Esophagus muscularis mucosa (tissue), 4 donors: ENCODE results near the gene CEP57L1. TPM values are rescaled to one million over a fixed set of nuclear protein-coding genes. Genes with fewer than 3 reads are reported as not detected.
"Not testable (repeated sequence)": the region's sequence is repeated elsewhere in the genome, so short reads cannot be mapped to it uniquely, and the experiment has no call there.

Experiments
- DNase-seq: peaks from one replicate; pipeline ENCODE4 v3.0.0-alpha.2; 2017; ENCODE audit errors: extremely low spot score
- H3K27ac ChIP-seq, 4 donors: fragments of 200-600 bp; sonication (generic); replicated peaks in 1 of 4; 1 replicate in 3 of 4; 2 replicates in 1 of 4; pipeline ENCODE4 v1.5.1; 2016 to 2019; ENCODE audit warnings: mild to moderate bottlenecking in 1 of 4
- H3K27me3 ChIP-seq, 4 donors: fragments of 200-600 bp; sonication (generic); one replicate each; pipeline versions ENCODE4 v1.5.1 to v1.6.0; 2016 to 2019
- H3K36me3 ChIP-seq, 4 donors: fragments of 200-600 bp; sonication (generic); one replicate each; pipeline ENCODE4 v1.5.1; 2016 to 2019
- H3K4me1 ChIP-seq, 4 donors: fragments of 200-600 bp; sonication (generic); one replicate each; pipeline ENCODE4 v1.5.1; 2016 to 2019
- H3K4me3 ChIP-seq, 4 donors: fragments of 200-600 bp; sonication (generic); 1 replicate in 2 of 4; 2 replicates in 2 of 4; pipeline ENCODE4 v1.5.1; 2016 to 2019; ENCODE audit warnings: mild to moderate bottlenecking in 4 of 4, moderate library complexity in 1 of 4
- H3K9me3 ChIP-seq, 4 donors: fragments of 200-600 bp; sonication (generic); 1 replicate in 3 of 4; 2 replicates in 1 of 4; pipeline ENCODE4 v1.5.1; 2016 to 2019
- CTCF ChIP-seq, 3 experiments: fragments of 200-600 bp in 2 of 3; fragments of 450-650 bp in 1 of 3; sonication (generic) in 2 of 3; IDR thresholded peaks; one replicate each; pipeline ENCODE4 v1.5.1; 2017 to 2019; ENCODE audit warnings: antibody characterized with exemption in 3 of 3, mild to moderate bottlenecking in 2 of 3, moderate library complexity in 1 of 3
- EP300 ChIP-seq: sonication (generic); formaldehyde crosslinking; IDR thresholded peaks from one replicate; pipeline ENCODE4 v1.6.1; 2017; ENCODE audit warnings: antibody characterized with exemption
- POLR2A ChIP-seq: fragments of 450-650 bp; IDR thresholded peaks from one replicate; pipeline ENCODE4 v1.6.1; 2017; ENCODE audit warnings: antibody characterized with exemption, moderate library complexity, mild to moderate bottlenecking, low read depth
- POLR2AphosphoS5 ChIP-seq, 2 donors: sonication (generic); formaldehyde crosslinking; IDR thresholded peaks; one replicate each; pipeline ENCODE4 v1.6.1; 2017; ENCODE audit warnings: antibody characterized with exemption in 2 of 2
- WGBS: methylation state at CpG from one replicate; pipeline ENCODE4 v1.1.5; 2018; 5-methylcytosine and 5-hydroxymethylcytosine counted together
- intact Hi-C: fragments of 100-400 bp; cut with DNase I; formaldehyde crosslinking; loops from one replicate; pipeline ENCODE4 v1.15.1; 2023
- total RNA-seq, 4 donors: library from RNA; depleted of rRNA; stranded (reverse); fragments of >200 nt; gene quantifications; one replicate each; pipeline versions ENCODE4 v1.1.0 to v1.2.1, GENCODE V29; 2016

CEP57L1 gene
- total RNA-seq, 4 donors from 2014 or later = 11.9 to 19.9 (median 13.9) TPM

DNA sequence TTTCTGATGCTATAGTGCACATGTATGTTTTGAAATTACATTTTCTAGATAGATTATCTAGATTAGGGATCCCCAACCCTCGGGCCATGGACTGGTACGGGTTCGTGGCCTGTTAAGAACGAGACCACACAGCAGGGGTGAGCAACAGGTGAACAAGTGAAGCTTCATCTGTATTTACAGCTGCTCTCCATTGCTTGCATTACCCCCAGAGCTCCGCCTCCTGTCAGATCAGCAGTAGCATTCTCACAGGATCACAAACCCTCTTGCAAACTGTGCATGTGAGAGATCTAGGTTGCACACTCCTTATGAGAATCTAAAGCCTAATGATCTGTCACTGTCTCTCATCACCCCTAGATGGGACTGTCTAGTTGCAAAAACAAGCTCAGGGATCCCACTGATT is 10.4 kb downstream of the CEP57L1 start:
- no peak for DNase-seq
- no peaks in the 10 kb centered on the region for H3K4me1 ChIP-seq
- WGBS = 99% methylated on average over 5 of the region's 5 CpGs
- no peak overlapping the region for H3K27ac ChIP-seq
- TF ChIP-seq CTCF (IDR thresholded peaks at IDR 0.05) (no peak), POLR2AphosphoS5 (IDR thresholded peaks at IDR 0.05) (no peak), POLR2A (no peak), EP300 (no peak)
- no peaks in the 10 kb centered on the region for H3K9me3 ChIP-seq
- no peaks in the 10 kb centered on the region for H3K36me3 ChIP-seq
- no peak overlapping the region for H3K4me3 ChIP-seq
- intact Hi-C loops = no loop called here
- no peaks in the 10 kb centered on the region for H3K27me3 ChIP-seq

DNA sequence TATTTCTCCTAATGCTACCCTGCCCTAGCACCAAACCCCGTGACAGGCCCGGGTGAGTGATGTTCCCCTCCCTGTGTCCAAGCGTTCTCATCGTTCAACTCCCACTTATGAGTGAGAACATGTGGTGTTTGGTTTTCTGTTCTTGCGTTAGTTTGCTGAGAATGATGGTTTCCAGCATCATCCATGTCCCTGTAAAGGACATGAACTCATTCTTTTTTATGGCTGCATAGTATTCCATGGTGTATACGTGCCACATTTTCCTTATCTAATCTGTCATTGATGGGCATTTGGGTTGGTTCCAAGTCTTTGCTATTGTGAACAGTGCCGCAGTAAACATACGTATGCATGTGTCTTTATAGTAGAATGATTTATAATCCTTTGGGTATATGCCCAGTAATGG is 14.4 kb downstream of the CEP57L1 start:
- intact Hi-C loops, DNase-seq, H3K4me3 ChIP-seq, H3K27me3 ChIP-seq, H3K27ac ChIP-seq, H3K9me3 ChIP-seq, H3K36me3 ChIP-seq, H3K4me1 ChIP-seq: not testable (repeated sequence)
- WGBS = 91% methylated on average over 8 of the region's 8 CpGs

DNA sequence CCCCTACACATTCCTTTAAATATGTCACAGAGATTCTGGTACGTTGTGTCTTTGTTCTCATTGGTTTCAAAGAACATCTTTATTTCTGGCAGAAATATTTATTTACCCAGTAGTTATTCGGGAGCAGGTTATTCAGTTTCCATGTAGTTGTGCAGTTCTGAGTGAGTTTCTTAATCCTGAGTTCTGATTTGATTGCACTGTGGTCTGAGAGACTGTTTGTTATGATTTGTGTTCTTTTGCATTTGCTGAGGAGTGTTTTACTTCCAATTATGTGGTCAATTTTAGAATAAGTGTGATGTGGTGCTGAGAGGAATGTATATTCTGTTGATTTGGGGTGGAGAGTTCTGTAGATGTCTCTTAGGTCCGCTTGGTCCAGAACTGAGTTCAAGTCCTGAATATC is 17.4 kb downstream of the CEP57L1 start:
- 95% methylated on average over 3 of the region's 3 CpGs for WGBS
- H3K27ac ChIP-seq, H3K4me1 ChIP-seq, DNase-seq, H3K9me3 ChIP-seq, H3K4me3 ChIP-seq, H3K36me3 ChIP-seq, H3K27me3 ChIP-seq, intact Hi-C loops: not testable (repeated sequence)

DNA sequence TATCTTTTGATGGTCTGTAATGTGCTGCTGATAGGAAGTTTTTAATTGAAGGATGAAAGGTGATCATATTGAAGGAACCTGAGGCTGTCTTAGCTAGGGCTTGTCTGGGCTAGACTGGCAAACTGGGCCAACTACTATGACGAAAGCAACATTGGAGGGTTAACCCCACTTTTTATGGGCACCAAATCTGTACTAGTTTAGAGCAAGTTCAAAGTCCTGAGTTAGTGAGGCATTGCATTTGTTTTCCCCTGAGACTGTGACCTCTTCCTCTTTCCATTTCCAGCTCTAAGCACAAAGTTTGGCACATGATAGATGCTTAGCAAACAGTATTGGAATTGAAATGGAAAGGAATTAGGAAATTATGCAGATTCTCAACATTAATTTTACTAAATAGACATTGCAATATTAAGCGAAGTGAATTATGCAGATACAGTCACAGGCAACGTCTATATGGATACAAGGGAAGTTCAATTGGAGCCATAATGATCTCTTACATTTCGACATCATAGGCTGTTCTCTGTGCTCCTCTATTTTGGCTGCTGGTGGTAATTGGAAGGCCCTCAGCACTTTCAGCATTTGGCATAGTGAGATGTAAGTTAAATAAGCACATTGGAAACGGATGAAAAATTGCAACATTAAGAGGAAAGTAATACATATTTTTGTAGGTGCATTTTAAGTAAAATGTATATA is 22.2 kb downstream of the CEP57L1 start:
- Histone ChIP-seq H3K4me1 (peaks cover 25 to 46% (median 45%) of the 10 kb centered on the region in 4 donors), H3K27ac (no peak overlapping the region), H3K9me3 (no peaks in the 10 kb centered on the region), H3K27me3 (no peaks in the 10 kb centered on the region), H3K4me3 (no peak overlapping the region), H3K36me3 (no peaks in the 10 kb centered on the region)
- no peak for DNase-seq
- TF ChIP-seq CTCF (IDR thresholded peaks at IDR 0.05) (no peak), POLR2AphosphoS5 (IDR thresholded peaks at IDR 0.05) (no peak), POLR2A (no peak), EP300 (no peak)
- WGBS = 74% methylated on average over 5 of the region's 5 CpGs
- intact Hi-C loops = no loop called here

- no peaks in the 10 kb centered on the region for H3K9me3 ChIP-seq
- no peak for DNase-seq
- no peaks in the 10 kb centered on the region for H3K27me3 ChIP-seq
- H3K27ac ChIP-seq = no peak overlapping the region
- TF ChIP-seq POLR2A (no peak), EP300 (no peak), POLR2AphosphoS5 (IDR thresholded peaks at IDR 0.05) (no peak), CTCF (IDR thresholded peaks at IDR 0.05) (no peak)
- H3K36me3 ChIP-seq = no peaks in the 10 kb centered on the region
- intact Hi-C loops = no loop called here
- 68% methylated on average over 5 of the region's 5 CpGs for WGBS
- H3K4me3 ChIP-seq = no peak overlapping the region
- H3K4me1 ChIP-seq = peaks cover 25 to 46% (median 45%) of the 10 kb centered on the region in 4 donors
These were observed 23.0 kb downstream of the CEP57L1 start for GRCh38 chr6:109118337-109118736.

GRCh38 chr6:109118871-109119354 is 23.6 kb downstream of the CEP57L1 start:
- Histone ChIP-seq H3K4me1 (peaks cover 25 to 46% (median 45%) of the 10 kb centered on the region in 4 donors), H3K27me3 (no peaks in the 10 kb centered on the region), H3K4me3 (no peak overlapping the region), H3K9me3 (no peaks in the 10 kb centered on the region), H3K36me3 (no peaks in the 10 kb centered on the region), H3K27ac (no peak overlapping the region)
- TF ChIP-seq POLR2A = no peak
- TF ChIP-seq EP300 = no peak
- TF ChIP-seq POLR2AphosphoS5 (IDR thresholded peaks at IDR 0.05) = no peak
- no peak for TF ChIP-seq CTCF (IDR thresholded peaks at IDR 0.05)
- 68% methylated on average over 3 of the region's 3 CpGs for WGBS
- intact Hi-C loops = no loop called here
- DNase-seq = no peak
